Neural progenitor cell (in vitro differentiated cells): Measurements from ENCODE around the gene PTPN20. TPM values are rescaled to one million over a fixed set of nuclear protein-coding genes. Genes with fewer than 3 reads are reported as not detected.

Experiments used
- DNase-seq: peaks from one replicate; pipeline ENCODE4 v3.0.0-alpha.2; 2016; ENCODE audit warnings: low spot score
- H2AFZ ChIP-seq: fragments of 200-600 bp; sonication (generic); replicated peaks from 2 replicates; pipeline ENCODE4 v1.6.1; 2016; ENCODE audit warnings: antibody characterized with exemption
- H3F3A ChIP-seq: fragments of 200-600 bp; sonication (generic); 2 replicates; pipeline ENCODE4 v1.6.1; 2016; ENCODE audit warnings: antibody characterized with exemption, low read depth
- H3K27ac ChIP-seq: fragments of 200-600 bp; sonication (generic); 2 replicates; pipeline ENCODE4 v1.5.1; 2016; ENCODE audit warnings: mild to moderate bottlenecking
- H3K27me3 ChIP-seq: fragments of 200-600 bp; sonication (generic); 2 replicates; pipeline ENCODE4 v1.6.1; 2016; ENCODE audit warnings: mild to moderate bottlenecking, moderate library complexity
- H3K36me3 ChIP-seq: fragments of 200-600 bp; sonication (generic); 2 replicates; pipeline ENCODE4 v1.5.1; 2016
- H3K4me1 ChIP-seq: fragments of 200-600 bp; sonication (generic); 2 replicates; pipeline ENCODE4 v1.6.1; 2016; ENCODE audit warnings: mixed run types
- H3K4me2 ChIP-seq: fragments of 200-600 bp; sonication (generic); 2 replicates; pipeline ENCODE4 v1.6.1; 2016
- H3K4me3 ChIP-seq: fragments of 200-600 bp; sonication (generic); 2 replicates; pipeline ENCODE4 v1.5.1; 2016
- H3K79me2 ChIP-seq: fragments of 200-600 bp; sonication (generic); 2 replicates; pipeline ENCODE4 v1.6.1; 2016; ENCODE audit warnings: low read depth
- H3K9ac ChIP-seq: fragments of 200-600 bp; sonication (generic); 2 replicates; pipeline ENCODE4 v1.6.1; 2016
- H3K9me3 ChIP-seq: fragments of 200-600 bp; sonication (generic); 2 replicates; pipeline ENCODE4 v1.5.1; 2016; ENCODE audit warnings: low read depth
- H4K20me1 ChIP-seq: fragments of 200-600 bp; sonication (generic); 2 replicates; pipeline ENCODE4 v1.6.1; 2016; ENCODE audit warnings: low read depth
- H3K27ac Mint-ChIP-seq: 3 replicates; pipeline ENCODE4 v1.8.0; 2021; ENCODE audit warnings: mixed read lengths
- H3K27me3 Mint-ChIP-seq: 2 replicates; pipeline ENCODE4 v1.8.0; 2022; ENCODE audit warnings: low read depth, mild to moderate bottlenecking, inconsistent platforms, moderate library complexity, mixed read lengths; ENCODE audit not compliant: insufficient read depth
- H3K36me3 Mint-ChIP-seq: 3 replicates; pipeline ENCODE4 v1.8.0; 2021; ENCODE audit warnings: mixed read lengths
- H3K4me1 Mint-ChIP-seq: 3 replicates; pipeline ENCODE4 v1.8.0; 2021; ENCODE audit warnings: mixed read lengths
- H3K4me3 Mint-ChIP-seq: 3 replicates; pipeline ENCODE4 v1.8.0; 2021; ENCODE audit warnings: mild to moderate bottlenecking, moderate library complexity, mixed read lengths
- H3K9me3 Mint-ChIP-seq: 3 replicates; pipeline ENCODE4 v1.8.0; 2020; ENCODE audit warnings: mixed read lengths
- CTCF ChIP-seq: fragments of 200-600 bp; sonication (generic); IDR thresholded peaks from 2 replicates; pipeline ENCODE4 v1.5.1; 2017; ENCODE audit warnings: antibody characterized with exemption, mild to moderate bottlenecking
- EZH2 ChIP-seq: fragments of 200-600 bp; sonication (generic); IDR thresholded peaks from 2 replicates; pipeline ENCODE4 v1.6.1; 2017; ENCODE audit warnings: antibody characterized with exemption, mild to moderate bottlenecking, moderate library complexity
- EZH2phosphoT487 ChIP-seq: fragments of 200-600 bp; sonication (generic); IDR thresholded peaks from 2 replicates; pipeline ENCODE4 v1.6.1; 2017; ENCODE audit warnings: antibody characterized with exemption
- total RNA-seq: library from RNA; depleted of rRNA; stranded (reverse); fragments of >200 nt; gene quantifications from 2 replicates; pipeline ENCODE4 v1.2.3, GENCODE V29; 2015; ENCODE audit warnings: low replicate concordance

PTPN20 gene
- total RNA-seq, 1 donor from 2014 or later = not detected

- peaks cover 12% of the 10 kb centered on the region for H3K4me1 Mint-ChIP-seq
- no peak overlapping the region for H3K4me3 ChIP-seq
- H3K36me3 Mint-ChIP-seq = no peaks in the 10 kb centered on the region
Measured at GRCh38 chr10:47044741-47045140, 133.5 kb downstream of the PTPN20 start.

GRCh38 chr10:47045331-47045861 lies 134.2 kb downstream of the PTPN20 start:
- peaks cover 12% of the 10 kb centered on the region for H3K4me1 Mint-ChIP-seq
- Histone ChIP-seq H4K20me1 (no peaks in the 10 kb centered on the region), H3K79me2 (no peaks in the 10 kb centered on the region), H3K4me1 (no peaks in the 10 kb centered on the region), H3K27me3 (no peaks in the 10 kb centered on the region), H3K9me3 (no peaks in the 10 kb centered on the region), H3K4me3 (no peak overlapping the region), H3K27ac (no peak overlapping the region), H2AFZ (no peak overlapping the region), H3F3A (no peaks in the 10 kb centered on the region), H3K4me2 (no peak overlapping the region), H3K9ac (no peak overlapping the region), H3K36me3 (no peaks in the 10 kb centered on the region)
- no peak overlapping the region for H3K27ac Mint-ChIP-seq
- TF ChIP-seq EZH2phosphoT487 (no peak), CTCF (no peak), EZH2 (no peak)
- H3K9me3 Mint-ChIP-seq = no peaks in the 10 kb centered on the region
- no peaks in the 10 kb centered on the region for H3K36me3 Mint-ChIP-seq
- no peak for DNase-seq
- peaks cover 21% of the 10 kb centered on the region for H3K27me3 Mint-ChIP-seq
- no peak overlapping the region for H3K4me3 Mint-ChIP-seq

More at GRCh38 chr10:47044741-47045140, 133.5 kb downstream of the PTPN20 start:
- Histone ChIP-seq H2AFZ (no peak overlapping the region), H4K20me1 (no peaks in the 10 kb centered on the region), H3K9me3 (no peaks in the 10 kb centered on the region), H3K4me1 (no peaks in the 10 kb centered on the region), H3F3A (no peaks in the 10 kb centered on the region), H3K4me2 (no peak overlapping the region), H3K79me2 (no peaks in the 10 kb centered on the region), H3K36me3 (no peaks in the 10 kb centered on the region), H3K27me3 (no peaks in the 10 kb centered on the region), H3K27ac (no peak overlapping the region), H3K9ac (no peak overlapping the region)
- TF ChIP-seq EZH2phosphoT487 (no peak), CTCF (no peak), EZH2 (no peak)
- Mint-ChIP-seq H3K9me3 (no peaks in the 10 kb centered on the region), H3K27me3 (peaks cover 19% of the 10 kb centered on the region), H3K4me3 (no peak overlapping the region), H3K27ac (no peak overlapping the region)
- DNase-seq = no peak

- no peak for DNase-seq
- Histone ChIP-seq H3K9ac (no peak overlapping the region), H3F3A (no peaks in the 10 kb centered on the region), H3K27me3 (no peaks in the 10 kb centered on the region), H3K36me3 (no peaks in the 10 kb centered on the region), H3K79me2 (no peaks in the 10 kb centered on the region), H3K4me2 (no peak overlapping the region), H3K4me3 (no peak overlapping the region), H4K20me1 (no peaks in the 10 kb centered on the region), H2AFZ (no peak overlapping the region), H3K9me3 (no peaks in the 10 kb centered on the region), H3K4me1 (no peaks in the 10 kb centered on the region), H3K27ac (no peak overlapping the region)
- Mint-ChIP-seq H3K4me1 (peaks cover 12% of the 10 kb centered on the region), H3K4me3 (no peak overlapping the region), H3K27me3 (peaks cover 21% of the 10 kb centered on the region), H3K27ac (peak overlapping the region; percentile 51), H3K36me3 (no peaks in the 10 kb centered on the region), H3K9me3 (no peaks in the 10 kb centered on the region)
- TF ChIP-seq EZH2phosphoT487 (no peak), CTCF (no peak), EZH2 (no peak)
Measured at GRCh38 chr10:47046321-47047126, 135.3 kb downstream of the PTPN20 start.
